Activated CD4-positive, CD25-positive, alpha-beta regulatory T cell (primary cell): ENCODE measurements around the gene NR5A2.

Experiments used
- DNase-seq, 4 experiments: peaks; one replicate each; lab custom pipeline; 2025; lab: John Stamatoyannopoulos, UW

Gene NR5A2

DNA sequence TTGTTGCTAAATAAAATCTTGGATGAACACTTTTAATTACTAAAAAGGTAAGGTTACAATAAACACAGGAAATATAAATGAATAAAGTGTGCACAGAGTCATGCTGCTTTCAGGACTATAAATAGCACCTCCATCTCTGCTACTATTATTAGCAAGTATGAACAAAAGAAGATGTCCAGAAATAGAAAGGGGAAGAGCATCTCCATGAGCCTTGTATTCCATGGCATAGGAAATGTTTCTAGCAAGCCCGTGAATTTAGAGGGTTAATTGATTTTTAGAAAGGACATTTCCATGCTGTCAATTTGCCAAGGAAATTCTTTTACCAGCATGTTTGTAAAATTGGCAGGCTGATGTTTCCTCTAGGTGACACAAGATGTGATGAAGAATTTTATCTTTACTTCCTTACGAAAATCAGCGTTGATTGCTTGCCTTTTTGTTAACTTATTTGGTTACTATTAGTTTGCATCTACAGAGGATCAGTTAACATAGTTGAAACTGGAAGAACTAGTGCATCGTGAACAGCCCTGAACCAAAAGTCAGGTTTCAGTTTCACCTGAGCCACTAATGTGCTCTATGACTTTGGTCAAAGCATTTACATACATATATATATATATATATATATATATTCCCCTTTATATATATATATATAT lies 45.3 kb downstream of the NR5A2 start:
- no peak for DNase-seq

GRCh38 chr1:200073286-200073637 lies 45.8 kb downstream of the NR5A2 start:
- DNase-seq = no peak

- no peak for DNase-seq
Measured at GRCh38 chr1:200075522-200075921, 48.0 kb downstream of the NR5A2 start.

DNA sequence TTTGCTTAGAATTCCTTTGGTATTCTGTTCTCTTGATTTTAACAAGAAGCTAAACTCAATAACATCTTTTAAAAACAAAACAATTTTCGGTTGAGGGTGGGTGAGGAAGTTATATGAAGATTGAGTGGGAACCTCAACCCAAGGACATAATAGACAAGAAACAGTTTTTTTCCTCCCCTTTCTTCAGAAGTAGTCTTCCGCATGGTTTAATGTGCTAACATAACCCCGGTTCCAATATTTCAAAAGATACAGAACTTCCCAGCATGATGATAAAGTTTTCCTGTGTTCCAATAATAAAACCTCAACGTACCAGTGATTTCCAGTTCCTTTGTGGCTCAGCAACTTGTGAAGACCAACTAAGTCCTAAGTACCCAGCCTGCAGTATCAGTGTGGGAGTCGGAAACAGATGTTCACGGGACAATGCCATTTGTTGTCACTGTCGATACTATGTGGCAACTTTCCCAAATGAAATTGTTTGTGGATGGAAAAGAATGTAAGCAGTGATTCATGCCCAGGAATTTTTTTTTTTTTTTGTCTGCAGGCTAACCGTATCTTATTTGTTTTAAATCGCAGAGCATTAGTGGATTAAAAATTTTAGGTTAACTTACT lies 48.5 kb downstream of the NR5A2 start:
- DNase-seq = no peak

- no peak for DNase-seq
Measured at GRCh38 chr1:200079232-200079940, 51.9 kb downstream of the NR5A2 start.

DNA sequence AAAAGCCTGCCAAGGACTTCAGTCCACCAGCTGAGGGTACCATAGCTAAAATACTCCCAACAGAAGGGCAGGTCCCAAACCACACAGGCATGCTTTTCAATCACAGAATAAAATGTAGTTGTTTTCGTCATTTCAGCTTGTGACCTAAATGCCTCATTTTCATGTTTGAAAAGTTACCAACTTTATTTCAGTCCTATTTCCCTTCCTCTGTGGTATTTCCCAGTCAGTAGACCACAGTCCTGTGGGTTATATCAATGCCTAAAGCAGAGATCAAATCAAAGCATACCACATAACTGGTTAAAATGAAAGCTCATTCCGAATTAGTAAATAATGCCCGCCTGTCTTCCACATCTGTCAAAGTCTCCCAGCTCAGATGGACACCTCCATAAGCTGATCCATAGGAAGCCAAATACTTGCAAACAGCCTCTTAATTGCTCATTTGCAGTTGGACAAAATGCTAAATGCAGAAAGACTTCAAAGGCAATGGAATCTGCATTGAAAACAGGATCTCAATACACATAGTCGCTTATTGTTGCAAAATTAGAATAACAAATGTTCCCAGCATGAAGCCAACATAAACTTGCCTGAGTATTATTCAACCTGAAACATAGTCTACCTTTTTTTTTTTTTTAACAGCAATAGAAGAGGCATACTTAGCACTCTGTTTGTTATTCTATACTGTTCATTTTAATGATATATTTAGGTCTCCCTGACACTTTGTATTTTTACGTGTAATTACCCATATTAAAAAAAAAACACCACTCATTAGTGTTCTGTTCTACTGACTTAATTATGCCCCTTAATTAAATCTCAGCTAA lies 53.9 kb downstream of the NR5A2 start:
- no peak for DNase-seq

DNA sequence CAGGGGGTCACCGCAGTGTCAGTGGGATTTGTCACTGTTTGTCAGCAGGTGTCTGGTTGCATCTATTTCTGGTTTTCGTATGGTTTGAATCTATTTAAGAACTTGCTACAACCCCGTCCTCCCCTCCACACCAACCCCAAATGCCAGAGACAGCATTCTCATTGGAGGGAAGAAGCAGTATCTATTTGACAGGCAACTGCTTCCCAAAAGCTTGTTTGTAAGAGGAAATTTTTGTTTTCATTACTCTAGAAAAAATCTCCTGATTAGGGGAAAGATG lies 54.4 kb downstream of the NR5A2 start:
- no peak for DNase-seq

DNA sequence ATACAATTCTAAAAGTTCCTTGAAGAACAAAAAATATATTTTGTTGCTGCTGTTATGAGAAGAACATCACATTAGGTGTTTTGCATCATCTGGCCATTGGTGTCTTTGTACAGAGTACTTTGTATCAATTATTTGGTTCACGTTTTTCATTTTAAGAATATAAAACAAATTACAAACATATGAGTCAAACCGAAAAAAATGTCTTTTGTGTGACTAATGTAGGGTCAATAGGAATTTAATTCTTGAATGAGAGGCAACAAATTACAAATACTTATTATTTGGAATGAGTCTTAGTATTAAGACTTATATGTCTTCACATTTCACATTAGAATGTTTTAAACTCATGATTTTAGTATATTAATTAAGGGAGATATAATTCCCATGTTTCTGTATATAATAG lies 54.8 kb downstream of the NR5A2 start:
- no peak for DNase-seq

- no peak for DNase-seq
Measured at GRCh38 chr1:200090252-200091159, 63.0 kb downstream of the NR5A2 start.

- DNase-seq = no peak
Measured at GRCh38 chr1:200095057-200095577, 67.6 kb downstream of the NR5A2 start.

GRCh38 chr1:200096774-200097173 lies 69.3 kb downstream of the NR5A2 start:
- no peak for DNase-seq

DNA sequence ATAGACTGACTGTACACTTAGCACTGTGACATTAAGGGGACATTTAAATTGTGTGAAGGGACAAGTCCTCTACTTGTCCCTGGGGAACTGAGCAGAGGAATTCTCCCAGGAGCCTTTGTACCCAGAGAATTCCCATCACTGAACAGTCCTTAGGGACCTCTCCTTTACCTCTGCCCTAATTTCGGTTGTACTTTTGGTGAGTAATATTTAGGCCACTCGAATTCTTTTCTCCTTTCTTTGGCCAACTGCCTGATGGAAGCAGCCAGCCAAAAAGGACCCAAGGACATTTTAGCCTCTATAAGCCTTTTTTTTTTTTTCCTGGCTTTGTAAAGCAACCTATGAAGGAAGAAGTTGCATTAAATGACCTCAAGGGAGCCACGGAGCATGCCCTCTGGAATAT lies 71.5 kb downstream of the NR5A2 start:
- no peak for DNase-seq

DNA sequence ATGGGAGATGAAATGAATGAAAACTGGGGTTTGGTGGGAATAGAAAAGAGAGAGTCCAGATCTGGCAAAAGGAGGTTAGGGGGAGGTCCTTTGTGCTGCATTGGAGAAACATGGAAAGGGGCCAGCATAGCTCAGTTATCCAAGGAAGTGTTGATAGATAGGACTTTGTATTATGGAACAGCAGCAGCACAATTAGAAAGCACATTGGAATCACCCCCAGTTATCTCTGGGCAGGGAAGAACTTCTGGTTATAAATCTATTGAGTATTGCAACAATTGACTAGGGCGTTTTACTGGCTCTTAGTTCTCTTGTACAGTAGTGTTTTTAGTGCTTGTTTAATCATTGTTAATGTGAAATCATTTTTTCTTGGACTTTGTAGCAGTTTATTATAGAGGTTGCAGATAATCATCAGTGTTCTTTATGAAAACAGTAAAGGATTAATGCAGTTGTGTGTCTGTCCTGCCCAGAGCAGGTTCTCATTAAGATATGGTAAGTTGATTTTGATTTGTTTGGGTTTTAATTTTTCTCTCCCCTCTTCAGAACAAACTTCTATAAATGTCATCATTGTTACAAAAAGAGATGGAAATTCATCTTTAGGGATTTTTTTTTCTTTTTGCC lies 76.6 kb downstream of the NR5A2 start:
- DNase-seq = no peak

DNA sequence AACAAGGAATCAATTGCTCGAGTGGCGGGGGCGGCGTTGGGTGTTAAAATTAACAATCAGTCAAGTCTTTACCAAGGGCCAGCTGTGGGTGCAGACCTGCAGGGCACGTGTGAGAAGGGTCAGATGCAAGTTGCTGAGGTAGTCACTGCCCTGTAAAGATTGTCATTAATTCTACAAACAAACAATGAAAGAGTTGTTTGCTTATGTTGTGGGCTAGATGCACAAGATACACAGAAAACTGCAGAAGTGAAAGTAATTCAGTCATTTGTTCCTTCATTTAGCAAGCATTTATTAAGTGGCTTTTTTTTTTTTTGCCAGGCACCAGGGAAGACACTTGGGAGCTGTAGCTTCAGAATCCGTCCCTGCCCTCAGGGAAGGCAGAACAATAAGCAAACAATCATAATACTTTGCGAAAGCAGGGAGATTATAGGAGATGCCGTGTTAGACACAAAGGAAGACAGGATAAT lies 79.5 kb downstream of the NR5A2 start:
- DNase-seq = no peak

GRCh38 chr1:200108659-200109058 lies 81.1 kb downstream of the NR5A2 start:
- DNase-seq = no peak

- no peak for DNase-seq
Measured at GRCh38 chr1:200112290-200112689, 84.8 kb downstream of the NR5A2 start.

DNA sequence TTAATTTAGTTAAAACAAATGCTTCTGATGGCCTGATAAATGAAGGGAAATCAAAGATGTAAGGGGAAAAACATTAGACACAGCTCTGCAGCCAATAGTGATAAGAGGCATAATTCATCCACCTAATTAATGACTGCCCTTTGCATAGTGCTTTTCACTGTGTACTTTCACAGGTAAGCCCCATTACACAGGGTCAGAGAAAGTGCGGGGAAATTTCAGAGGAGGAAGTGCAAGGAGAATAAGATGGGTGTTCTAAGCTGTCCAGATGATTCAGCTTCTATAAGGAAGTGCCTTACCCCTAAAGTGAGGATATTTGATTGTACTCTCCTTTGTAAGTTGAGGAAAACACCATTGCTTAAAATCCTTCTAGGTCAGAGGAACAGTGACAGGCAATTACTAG lies 88.0 kb downstream of the NR5A2 start:
- DNase-seq = no peak

GRCh38 chr1:200116324-200116723 lies 88.8 kb downstream of the NR5A2 start:
- DNase-seq = no peak

DNA sequence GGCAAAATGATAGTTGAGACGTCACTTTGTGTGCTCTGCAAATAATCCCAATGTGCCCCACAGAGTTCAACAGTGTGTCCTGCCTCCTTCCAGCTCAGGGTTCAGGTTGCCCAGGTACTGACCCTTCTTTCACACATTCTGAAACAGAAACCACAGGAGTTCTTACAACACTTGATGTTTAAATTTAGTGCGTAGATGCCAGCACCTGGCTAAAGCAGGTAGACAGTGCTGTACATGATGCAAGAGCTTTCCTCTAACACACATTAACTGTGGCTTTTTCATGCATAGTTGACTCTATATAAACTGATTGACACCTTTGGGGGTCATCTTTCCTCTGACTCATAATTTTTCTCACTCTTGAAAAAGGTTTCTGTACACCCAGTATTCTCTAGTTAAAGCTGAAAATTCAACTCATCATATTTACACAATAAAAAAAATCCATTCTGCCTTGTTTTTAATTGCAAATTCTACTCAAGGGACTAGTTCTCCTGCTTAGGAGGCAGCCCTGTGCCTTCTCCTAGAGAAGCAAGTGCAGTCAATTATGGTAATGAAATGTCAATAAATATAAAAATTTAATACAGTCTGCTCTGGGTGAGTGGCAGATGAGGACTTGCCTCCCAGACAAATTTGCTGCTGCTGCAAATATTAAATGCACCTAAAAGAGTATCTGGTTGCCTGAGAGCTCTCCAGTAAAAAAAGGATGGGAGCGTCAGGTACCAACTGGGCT lies 91.4 kb downstream of the NR5A2 start:
- no peak for DNase-seq

DNA sequence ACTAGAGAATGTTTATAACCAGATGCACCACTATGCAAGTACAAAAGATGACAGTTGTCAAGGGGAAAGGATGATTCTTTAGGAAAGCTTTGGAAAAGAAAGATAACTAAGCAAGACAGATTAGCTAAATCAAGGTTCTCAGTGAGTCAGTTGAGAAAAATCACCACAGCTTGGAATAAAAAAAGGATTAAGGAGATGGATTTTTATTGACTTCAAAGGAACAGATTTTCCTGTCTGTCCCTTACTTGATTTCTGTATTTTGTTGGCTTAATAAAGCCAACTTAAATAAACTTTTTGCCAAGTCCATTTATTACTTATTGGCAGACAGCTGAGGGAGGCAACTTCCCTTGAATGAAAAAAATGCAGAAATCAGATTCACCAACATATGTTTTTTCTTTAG lies 93.9 kb downstream of the NR5A2 start:
- no peak for DNase-seq
